GM19023 (cell line): ENCODE measurements around the gene UBE2I.
"Not testable (repeated sequence)": the region's sequence is repeated elsewhere in the genome, so short reads cannot be mapped to it uniquely, and the experiment has no call there.

Source experiments
- ATAC-seq: cut with Tn5 transposase; IDR thresholded peaks from one replicate; pipeline ENCODE4 v1.9.1; 2021; ENCODE audit warnings: mild to moderate bottlenecking, moderate library complexity; ENCODE audit not compliant: unreplicated experiment

The UBE2I gene

DNA sequence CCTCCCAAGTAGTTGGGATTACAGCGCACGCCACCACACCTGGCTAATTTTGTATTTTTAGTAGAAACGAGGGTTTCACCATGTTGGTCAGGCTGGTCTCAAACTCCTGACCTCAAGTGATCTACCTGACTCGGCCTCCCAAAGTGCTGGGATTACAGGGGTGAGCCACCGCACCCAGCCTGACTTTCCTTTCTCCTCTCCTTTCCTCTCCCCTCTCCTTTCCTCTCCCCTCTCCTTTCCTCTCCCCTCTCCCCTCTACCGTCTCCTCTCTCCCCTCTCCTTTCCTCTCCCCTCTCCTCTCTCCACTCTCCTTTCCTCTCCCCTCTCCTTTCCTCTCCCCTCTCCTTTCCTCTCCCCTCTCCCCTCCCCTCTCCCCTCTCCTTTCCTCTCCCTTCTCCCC is 17.2 kb upstream of the UBE2I start:
- not testable (repeated sequence) for ATAC-seq

DNA sequence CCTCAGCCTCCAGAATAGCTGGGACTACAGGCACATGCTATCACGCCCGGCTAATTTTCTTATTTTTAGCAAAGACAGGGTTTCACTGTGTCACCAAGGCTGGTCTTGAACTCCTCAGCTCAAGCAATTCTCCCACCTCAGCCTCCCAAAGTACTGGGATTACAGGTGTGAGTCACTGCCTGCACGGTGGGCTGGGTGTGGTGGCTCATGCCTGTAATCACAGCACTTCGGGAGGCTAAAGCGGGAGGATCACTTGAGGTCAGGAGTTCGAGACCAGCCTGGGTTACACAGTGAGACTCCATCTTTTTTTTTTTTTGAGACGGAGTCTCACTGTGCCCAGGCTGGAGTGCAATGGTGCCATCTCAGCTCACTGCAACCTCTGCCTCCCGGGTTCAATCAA is 16.6 kb upstream of the UBE2I start:
- ATAC-seq = not testable (repeated sequence)

DNA sequence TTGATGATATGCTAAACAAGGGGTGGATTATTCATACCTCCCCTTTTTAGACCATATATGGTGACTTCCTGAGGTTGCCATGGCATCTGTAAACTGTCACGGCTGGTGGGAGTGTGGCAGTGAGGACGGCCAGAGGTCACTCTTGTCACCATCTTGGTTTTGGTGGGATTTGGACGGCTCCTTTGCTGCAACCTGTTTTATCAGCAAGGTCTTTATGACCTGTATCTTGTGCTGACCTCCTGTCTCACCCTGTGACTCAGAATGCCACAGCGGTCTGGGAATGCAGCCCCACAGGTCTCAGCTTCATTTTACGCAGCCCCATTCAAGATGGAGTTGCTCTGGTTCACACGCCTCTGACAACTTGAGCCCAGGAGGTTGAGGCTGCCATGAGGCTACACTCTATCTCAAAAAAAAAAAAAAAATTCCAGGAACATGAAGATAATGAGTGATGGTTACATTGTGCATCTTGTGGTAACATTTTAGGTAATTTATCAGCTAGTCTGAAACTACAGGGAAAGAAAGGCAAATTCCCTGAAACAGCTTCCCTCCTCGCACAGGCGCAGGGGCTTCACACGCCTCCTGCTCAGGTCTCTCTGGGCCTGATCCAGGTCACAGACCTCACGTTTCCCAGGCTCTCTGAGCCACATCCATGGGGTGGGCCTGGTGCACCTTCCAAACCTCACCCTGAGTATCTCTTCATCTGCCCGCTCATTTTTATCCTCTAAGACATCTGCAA is 15.3 kb upstream of the UBE2I start:
- no peak for ATAC-seq

DNA sequence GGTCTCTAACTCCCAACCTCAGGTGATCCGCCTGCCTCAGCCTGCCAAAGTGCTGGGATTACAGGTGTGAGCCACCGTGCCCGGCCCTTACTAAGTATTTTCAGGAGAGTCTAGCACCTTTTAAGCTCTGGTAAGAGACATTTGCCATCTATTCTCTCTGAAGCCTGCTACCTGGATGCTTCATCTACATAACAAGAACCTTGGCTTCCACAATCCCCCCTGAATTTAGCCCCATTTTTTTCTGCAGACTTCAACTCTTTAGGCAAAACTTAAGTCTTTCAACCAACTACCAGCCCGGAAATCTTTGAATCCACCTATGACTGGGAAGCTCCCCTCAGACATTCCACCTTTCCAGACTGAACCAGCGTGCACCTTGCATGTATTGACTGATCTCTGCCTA is 14.0 kb upstream of the UBE2I start:
- no peak for ATAC-seq

DNA sequence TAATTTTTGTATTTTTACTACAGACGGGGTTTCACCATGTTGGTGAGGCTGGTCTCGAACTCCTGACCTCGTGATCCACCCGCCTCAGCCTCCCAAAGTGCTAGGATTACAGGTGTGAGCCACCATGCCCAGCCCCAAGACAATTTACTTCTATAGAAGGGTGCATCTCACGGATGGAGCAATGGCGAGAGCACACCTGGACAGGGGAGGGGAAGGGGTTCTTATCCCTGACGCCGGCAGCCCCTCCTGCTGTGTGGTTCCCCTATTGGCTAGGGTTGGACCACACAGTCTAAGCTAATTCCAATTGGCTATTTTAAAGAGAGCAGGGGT is 12.8 kb upstream of the UBE2I start:
- ATAC-seq = not testable (repeated sequence)

DNA sequence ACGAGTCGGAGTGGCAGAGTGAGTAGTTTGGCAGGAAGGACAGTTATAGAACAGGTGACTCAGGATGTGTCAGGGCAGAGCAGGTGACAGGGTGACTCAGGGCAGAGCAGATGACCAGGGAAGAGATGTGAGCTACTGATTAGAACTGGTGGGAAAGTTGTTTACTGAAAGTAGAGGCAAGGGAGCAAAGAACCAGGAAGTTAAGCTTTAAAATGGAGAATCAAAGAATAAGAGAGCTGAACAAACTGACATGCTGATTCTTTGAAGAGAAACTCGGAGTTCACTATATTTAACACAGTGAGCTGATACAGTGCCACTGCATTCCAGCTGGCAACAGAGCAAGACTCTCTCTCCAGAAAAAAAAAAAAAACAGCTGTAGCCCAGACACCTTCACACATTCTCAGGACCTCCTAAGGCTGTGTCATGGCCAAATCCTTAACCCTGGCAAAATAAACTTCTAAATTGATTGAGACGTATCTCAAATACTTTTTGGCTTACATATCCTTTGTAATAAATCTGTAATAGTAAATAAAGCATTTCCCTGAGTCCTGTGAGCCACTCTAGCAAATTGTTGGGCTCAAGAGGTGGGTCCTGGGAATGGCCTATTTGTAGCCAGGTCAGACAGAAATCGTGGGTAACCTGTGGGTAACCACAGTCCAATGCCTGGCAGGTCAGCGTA is 12.3 kb upstream of the UBE2I start:
- no peak for ATAC-seq

DNA sequence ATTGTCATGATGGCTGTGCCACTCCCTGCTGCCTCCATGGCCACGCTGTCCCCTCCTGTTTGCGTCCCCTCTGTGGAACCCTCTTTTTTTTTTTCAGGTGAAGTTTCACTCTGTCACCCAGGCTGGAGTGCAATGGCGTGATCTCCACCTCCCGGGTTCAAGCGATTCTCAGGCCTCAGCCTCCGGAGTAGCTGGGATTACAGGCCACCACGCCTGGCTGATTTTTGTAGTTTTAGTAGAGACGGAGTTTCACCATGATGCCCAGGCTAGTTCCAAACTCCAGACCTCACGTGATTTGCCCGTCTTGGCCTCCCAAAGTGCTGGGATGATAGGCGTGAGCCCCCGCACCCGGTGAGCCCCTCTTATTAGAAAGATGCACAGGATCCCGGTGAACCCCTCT is 11.0 kb upstream of the UBE2I start:
- ATAC-seq = no peak

DNA sequence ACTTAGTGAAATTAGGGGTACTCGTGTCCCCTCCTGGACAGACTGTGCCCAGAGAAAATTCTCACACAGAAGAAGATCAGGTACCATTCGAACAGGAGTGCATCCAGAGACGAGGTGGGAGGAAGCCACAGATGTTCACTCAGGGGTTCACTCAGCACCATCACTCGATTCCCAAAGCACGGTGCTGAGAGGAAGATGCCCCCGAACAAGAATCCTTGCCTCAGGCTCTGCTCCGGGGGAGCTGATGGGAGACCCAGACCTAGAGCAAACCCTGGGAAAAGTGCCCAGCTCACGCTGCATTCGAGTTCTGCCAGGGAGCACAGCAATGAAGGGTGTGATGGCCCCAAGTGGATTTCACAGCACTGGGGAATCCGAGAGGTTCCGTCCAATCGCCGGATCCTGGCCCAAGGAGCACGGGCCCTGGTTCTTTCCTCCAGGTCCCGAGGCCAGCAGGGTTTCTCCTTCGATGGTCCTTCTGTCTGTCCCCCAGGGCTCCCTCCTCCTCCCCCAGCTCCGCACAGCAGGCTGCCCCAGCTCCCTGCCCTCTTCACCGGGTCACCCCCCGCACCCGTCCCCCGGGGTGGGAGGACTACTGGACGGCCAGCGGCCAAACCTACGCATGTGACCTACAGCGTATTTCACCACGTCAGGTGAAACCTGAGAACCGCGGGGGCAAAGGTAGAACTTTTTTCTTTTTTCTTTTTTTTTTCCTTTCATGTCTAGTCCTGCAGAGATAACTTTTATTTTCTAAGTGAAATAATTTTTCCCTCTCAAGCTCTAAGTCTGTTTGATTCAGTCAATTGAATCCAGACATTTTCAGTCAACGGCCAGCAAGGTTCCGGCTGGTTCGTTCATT is 10.2 kb upstream of the UBE2I start:
- ATAC-seq = no peak

DNA sequence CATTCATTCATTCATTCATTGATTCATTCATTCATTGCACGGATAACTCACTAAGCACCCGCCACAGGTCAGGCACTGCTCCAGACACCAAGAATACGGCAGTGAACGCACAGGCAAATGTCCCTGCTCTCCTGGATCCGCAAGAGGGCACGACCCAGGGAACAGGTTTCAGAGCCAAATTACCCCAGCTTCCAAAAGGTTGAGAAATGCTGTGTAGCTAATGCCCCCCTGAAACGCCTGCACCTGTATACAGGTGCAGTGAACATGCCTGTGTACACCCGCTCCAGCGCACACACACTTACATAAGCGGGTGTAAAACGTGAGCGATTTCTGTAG is 9.6 kb upstream of the UBE2I start:
- ATAC-seq = no peak

DNA sequence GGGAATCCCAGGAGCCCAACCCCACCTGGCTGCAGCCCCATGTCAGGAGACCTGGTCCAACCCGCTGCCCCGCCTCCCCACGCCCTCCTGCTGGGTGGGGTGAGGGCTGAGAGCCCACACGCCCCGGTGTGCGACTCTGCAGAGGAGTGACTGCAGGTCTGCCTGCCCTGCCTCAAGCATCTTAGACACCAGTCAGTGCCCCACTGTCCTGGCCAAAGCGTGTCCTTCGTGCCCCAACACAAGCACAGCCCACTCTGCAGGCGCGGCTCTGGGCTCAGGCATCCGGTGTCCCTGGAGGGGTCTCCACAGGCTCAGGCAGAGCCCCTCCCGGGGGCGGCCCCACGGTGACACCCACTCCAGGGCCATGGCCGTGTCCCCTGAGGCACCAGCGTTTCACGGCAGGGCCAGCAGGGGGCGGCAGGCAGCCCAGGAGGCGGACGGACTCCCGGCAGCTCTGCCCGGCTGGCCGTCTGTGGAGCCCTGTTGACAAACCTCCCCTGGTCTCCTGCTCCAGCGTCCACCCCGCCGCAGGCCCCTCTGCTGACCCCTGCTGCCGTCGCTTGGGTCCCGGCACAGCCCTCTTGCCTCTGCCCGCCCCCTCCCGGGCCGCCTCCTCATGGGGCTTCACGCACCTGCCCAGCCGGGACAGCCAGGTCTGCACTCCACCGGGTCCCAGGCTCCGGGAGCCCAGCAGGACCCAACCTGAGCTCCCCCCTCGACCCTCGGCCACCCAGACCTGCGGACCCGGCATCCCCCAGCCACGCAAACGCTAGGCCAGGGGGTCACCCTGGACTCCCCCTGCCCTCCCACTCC is 8.6 kb upstream of the UBE2I start:
- no peak for ATAC-seq

DNA sequence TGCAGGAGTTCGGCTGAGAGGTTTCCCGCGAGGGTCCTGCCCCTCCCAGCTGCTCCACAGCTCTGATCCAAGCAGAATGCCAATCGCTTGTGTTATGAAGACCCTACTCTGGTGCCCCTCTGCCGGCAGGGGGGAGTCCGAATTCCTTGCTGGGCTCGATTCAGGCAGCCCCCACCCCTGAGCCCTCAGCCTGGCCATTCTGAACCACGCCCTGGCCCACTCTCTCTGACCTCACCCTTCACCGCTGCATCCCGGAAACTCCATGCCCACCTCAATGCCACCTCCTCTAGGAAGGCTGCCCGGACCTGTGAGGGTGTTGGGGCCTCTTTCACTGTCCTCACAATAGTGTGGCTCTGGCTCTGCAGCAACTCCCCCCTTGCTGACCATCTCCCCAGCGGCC is 7.9 kb upstream of the UBE2I start:
- no peak for ATAC-seq

DNA sequence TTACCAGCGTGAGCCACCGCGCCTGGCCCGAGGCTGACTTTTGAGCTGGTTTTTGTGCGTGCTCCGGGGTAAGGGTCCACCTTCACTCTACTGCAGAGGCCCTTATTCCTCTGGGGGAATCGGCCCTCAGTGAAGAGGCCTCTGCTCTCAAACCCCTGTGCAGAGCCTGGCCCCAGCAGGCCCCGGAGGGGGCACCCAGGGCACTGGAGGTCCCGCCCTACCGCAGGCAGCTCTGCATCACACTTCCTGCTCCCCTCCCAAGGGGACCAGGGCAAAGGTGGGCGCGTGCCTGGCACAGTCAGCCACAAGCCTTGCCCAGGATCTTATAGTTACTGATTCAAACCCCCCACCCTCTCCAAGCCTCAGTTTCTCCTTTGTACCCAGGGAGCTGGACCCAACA is 3.6 kb upstream of the UBE2I start:
- no peak for ATAC-seq

DNA sequence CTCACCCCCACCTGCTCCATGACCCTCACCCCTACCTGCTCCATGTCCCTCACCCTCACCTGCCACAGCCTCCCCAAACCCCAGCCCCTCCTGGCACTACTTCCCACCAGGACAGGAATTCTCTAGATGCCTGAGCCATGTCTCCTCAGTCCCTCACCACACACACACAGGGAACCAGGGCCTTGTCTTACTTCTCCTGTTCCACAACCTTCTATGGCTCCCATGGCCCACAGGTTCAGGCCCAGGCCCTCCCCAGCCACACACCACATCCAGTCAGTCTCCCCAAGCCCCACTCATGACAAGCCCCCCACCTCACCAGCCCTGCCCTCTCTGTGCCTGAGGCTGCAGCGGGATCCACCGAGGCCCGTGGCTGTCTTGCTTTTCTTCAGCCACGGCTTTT is 3.1 kb upstream of the UBE2I start:
- ATAC-seq = no peak

DNA sequence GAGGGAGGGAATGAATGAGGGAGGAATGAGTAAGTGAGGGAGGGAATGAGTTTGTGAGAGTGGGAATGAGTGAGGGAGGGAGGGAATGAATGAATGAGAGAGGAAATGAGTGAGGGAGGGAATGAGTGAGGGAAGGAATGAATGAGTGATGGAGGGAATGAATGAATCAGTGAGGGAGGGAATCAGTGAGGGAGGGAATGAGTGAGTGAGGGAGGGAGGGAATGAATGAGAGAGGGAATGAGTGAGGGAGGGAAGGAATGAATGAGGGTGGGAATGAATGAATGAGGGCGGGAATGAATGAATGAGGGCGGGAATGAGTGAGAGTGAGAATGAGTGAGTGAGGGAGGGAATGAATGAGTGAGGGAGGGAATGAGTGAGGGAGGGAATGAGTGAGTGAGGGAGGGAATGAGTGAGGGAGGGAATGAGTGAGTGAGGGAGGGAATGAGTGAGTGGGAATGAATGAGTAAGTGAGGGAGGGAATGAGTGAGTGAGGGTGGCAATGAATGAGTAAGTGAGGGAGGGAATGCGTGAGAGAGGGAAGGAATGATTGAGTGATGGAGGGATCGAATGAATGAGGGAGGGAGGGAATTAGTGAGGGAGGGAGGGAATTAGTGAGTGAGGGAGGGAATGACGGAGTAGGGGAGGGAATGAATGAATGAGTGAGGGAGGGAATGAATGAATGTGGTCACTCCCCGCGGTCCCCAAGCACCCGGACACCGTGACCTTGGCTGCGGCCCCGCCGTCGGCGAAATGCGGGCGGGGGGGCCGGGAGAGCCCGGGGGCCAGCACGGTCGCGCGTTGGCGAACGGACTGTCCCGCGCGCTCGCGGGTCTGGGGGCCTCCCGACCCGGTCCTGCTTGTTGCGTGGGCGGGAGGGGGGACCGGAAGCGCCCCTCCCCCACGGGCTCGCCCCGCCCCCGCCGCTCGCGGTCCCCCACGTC is 1.1 kb upstream of the UBE2I start:
- no peak for ATAC-seq

DNA sequence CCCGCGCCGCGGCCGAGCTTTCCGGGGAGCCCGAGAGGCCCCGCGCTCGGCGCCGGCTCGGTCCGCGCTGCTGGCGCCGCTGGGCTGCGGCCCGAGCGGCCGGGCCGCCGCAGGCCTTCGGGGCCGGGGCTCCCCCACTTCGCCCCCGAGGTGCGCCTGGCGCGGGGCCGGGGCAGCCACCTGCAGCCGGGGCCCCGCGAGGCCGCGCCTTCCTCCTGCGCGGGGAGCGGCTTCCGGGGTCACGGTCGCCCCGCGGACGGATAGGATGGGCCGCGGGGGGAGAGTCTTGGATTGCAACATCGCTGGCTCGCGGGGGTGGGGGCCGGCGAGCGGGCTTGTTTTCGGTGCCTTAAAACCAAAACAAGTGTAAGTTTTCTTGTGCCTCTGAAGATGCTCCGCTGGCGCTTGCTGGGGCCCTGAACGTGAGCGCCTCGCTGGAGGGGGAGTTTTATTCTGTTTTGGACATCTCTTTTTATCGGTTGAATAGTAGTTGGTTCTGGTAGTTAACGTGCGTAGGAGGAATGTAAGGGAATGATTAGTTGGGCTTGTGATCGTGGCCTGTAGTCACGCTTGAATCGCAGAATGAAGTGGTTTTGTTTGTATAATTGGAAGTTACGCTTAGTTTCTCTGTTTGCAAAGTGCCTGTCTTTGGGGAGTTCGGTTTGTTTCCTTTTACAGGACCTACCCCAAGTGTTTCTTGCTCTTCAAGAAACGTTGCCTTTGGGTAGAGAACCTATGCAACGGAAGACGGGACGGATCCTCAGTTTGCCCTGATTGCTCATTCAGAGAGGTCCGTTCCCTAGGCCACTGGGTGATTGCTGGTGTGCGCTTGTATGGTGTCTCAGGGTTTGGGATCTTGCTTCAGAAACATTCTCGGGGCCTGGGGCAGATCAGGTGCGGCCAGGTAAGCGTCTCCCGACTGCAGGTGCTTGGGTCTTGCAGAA is 724 bp downstream of the UBE2I start:
- ATAC-seq = peak; percentile 5

DNA sequence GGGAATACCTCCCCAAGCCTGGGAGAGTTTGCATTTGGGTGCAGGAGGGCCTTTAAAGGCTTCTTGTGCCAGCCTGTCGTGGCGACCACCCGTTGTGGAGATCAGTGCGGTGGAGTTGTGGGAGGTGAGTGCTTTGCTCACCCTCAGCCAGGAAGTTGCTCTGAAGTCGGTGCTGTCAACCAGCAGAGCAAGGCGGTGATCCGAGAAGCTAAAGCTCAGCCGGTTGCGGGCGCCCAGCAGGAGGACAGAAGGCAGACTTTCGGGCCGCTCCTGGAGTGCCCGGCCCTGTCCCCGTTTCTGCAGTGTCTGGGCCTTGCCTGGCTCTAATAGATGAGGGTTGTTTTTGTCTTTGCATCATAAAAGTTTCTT is 1.4 kb downstream of the UBE2I start:
- no peak for ATAC-seq

DNA sequence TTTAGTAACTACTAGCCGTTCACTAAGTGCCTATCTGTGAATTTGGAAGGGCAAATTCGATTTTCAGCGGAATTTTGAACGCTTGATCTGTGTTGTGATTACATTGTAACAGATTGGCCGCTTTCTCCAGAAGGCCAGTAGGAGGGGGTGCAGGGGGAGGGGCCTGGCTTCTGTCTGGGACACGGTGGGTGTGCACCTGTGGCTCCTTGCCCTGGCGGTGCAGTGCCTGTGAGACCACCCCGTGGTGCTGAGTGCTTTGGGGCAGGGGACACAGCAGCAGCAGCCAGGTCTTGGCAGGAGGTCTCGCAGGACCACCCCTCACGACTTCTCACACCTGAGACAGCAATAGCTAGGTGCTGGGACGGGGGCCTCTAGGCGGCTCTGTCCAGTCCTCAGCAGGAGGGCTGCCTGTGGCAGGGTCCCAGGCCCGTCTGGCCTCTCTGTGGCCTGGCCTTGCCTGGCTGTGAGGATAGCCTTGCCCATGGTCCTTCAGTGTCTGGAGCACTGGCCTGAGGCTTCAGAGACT is 1.8 kb downstream of the UBE2I start:
- no peak for ATAC-seq

DNA sequence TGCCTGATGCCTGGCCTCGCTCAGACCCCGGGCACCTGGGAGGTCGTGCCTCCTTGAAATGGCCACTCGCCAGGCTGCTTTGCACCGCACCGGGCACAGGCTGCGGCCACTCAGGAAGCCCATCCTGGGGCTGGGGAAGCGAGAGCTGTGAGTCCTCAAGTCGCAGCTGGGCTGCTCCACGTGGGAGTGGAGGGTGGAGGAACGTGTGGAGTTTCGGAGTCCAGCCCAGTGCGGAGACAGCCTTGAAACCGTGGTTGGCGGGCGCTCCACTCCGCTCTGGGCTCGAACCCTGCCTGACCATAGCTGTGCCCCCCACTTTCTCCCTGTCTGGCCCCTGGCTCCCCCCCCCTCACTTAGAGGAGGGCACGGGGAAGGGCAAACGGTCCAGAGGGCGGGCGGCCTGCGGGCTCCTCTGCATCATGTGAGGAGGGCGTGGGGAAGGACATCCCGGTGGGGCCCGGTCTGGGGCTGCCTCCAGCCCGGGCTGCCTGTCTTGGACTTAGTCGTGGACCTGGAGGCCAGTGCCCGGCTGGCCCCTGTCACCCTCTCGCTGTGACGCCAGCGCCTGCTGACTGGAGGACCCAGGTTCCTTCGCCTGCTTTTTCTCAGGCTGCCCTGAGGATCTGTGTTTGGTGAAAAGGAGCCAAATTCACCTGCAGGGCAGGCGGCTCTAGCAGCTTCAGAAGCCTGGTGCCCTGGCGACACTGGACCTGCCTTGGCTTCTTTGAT is 2.5 kb downstream of the UBE2I start:
- no peak for ATAC-seq
